Activated naive CD4-positive, alpha-beta T cell treated with anti-CD3 and anti-CD28 coated beads, Interleukin-2, amount 50 U/mL, for 24 hours (primary cell): ENCODE data around the gene MMRN1.

Source experiments
- H3K27ac Mint-ChIP-seq: one replicate; pipeline ENCODE4 v1.8.0; 2021; ENCODE audit warnings: mild to moderate bottlenecking, mixed read lengths
- H3K27me3 Mint-ChIP-seq: one replicate; pipeline ENCODE4 v1.8.0; 2021; ENCODE audit warnings: mixed read lengths
- H3K36me3 Mint-ChIP-seq: one replicate; pipeline ENCODE4 v1.8.0; 2021; ENCODE audit warnings: mixed read lengths
- H3K4me1 Mint-ChIP-seq: one replicate; pipeline ENCODE4 v1.8.0; 2021; ENCODE audit warnings: mixed read lengths
- H3K4me3 Mint-ChIP-seq: one replicate; pipeline ENCODE4 v1.8.0; 2021; ENCODE audit warnings: mild to moderate bottlenecking, mixed read lengths
- H3K9me3 Mint-ChIP-seq: one replicate; pipeline ENCODE4 v1.8.0; 2021; ENCODE audit warnings: mixed read lengths

MMRN1 gene

GRCh38 chr4:89952458-89952857 is 57.8 kb downstream of the MMRN1 start:
- H3K36me3 Mint-ChIP-seq: no peaks in the 10 kb centered on the region
- no peaks in the 10 kb centered on the region for H3K9me3 Mint-ChIP-seq
- no peaks in the 10 kb centered on the region for H3K4me1 Mint-ChIP-seq
- H3K4me3 Mint-ChIP-seq: no peak overlapping the region
- no peak overlapping the region for H3K27ac Mint-ChIP-seq
- H3K27me3 Mint-ChIP-seq: peaks cover 2% of the 10 kb centered on the region

- no peaks in the 10 kb centered on the region for H3K4me1 Mint-ChIP-seq
- no peaks in the 10 kb centered on the region for H3K36me3 Mint-ChIP-seq
- no peak overlapping the region for H3K4me3 Mint-ChIP-seq
- no peak overlapping the region for H3K27ac Mint-ChIP-seq
- H3K27me3 Mint-ChIP-seq: no peaks in the 10 kb centered on the region
- H3K9me3 Mint-ChIP-seq: no peaks in the 10 kb centered on the region
Measured at GRCh38 chr4:89954906-89955695, 60.4 kb downstream of the MMRN1 start.

DNA sequence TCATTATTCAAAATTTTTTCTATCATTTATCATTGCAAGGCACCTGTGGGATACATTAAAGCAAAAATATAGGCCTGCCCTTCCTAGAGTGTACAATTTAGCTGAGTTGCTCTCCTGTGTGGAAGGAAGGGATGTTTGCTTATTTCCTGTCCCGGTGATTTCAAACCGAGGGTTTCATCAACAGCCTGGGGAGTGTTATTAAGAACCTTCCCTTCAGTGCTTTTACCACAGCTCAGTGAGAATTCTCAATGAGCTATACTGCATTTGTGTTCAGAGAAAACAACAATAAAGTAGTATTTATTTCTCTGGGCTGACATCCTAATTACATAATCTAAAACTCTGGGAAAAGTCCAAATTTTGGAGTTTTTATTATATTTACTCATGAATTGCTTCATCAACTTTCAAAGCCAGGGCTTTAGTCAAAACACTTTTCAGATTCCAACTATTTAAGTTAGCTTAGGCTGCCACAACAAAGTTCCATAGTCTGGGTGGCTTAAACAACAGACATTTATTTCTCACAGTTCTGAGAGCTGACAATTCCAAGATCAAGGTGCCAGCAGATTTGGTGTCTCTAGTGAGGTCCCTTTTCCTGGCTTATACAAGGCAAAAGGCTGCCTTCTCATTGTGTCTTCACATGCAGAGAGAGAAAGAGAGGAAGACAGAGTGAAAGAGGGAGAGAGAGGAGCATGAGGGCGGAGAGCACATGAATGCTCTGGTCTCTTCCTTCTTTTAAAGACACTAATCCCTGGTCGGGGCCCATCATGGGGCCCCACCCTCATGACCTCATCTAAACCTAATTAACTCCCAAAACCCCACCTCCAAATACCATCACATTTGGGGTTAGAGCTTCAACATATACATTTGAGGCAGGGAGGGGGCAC is 62.6 kb downstream of the MMRN1 start:
- no peaks in the 10 kb centered on the region for H3K36me3 Mint-ChIP-seq
- H3K27me3 Mint-ChIP-seq: peaks cover 4% of the 10 kb centered on the region
- no peak overlapping the region for H3K4me3 Mint-ChIP-seq
- no peaks in the 10 kb centered on the region for H3K4me1 Mint-ChIP-seq
- no peaks in the 10 kb centered on the region for H3K9me3 Mint-ChIP-seq
- H3K27ac Mint-ChIP-seq: no peak overlapping the region

DNA sequence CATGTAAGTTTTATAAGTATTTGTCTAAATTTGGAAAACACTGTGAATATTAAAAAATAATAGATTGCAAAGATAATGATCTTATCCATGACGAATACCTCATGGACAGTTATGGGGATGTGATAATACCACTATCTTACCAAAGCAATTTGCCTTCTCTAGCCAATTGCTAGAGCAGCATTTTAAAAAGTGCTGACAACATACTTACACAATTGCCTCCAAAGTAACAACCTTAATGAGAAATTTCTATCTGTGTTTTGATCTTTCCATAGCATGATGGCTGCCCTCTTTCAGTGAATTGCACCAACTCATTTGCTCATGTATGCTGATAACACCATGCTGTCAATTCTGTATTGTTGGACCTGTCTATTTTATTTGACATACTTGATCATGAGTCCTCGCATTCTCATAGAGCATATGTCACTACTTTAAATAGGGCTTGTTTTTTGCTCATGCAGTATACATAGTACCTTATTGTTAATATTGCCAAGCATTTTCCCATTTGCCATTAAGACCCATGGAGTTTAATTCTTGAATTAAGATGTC is 87.2 kb downstream of the MMRN1 start:
- Mint-ChIP-seq H3K27me3 (no peaks in the 10 kb centered on the region), H3K4me3 (no peak overlapping the region), H3K27ac (no peak overlapping the region), H3K4me1 (no peaks in the 10 kb centered on the region), H3K36me3 (no peaks in the 10 kb centered on the region), H3K9me3 (peaks cover 7% of the 10 kb centered on the region)

- Mint-ChIP-seq H3K27ac (no peak overlapping the region), H3K4me3 (no peak overlapping the region), H3K4me1 (no peaks in the 10 kb centered on the region), H3K9me3 (peaks cover 7% of the 10 kb centered on the region), H3K36me3 (no peaks in the 10 kb centered on the region), H3K27me3 (peaks cover 4% of the 10 kb centered on the region)
Measured at GRCh38 chr4:89988268-89988667, 93.6 kb downstream of the MMRN1 start.

DNA sequence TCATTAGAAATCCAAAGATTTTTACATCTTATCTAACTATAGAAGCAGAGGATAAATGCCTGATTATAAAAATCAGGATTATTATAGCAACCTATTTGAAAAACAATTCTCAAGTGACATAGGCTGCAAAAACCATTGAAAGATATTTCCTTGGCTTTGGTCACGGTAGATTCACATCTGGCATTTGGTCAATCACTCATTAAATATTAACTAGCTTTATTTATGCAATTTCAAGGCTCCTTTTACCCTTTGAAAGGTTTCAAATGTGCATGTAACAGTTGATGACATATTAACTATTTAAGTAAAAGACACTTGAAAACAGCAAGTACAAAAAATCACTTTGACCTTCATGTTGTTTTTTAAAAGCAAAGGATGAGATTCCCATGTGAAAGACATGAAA is 98.1 kb downstream of the MMRN1 start:
- Mint-ChIP-seq H3K4me3 (no peak overlapping the region), H3K27me3 (peaks cover 6% of the 10 kb centered on the region), H3K9me3 (no peaks in the 10 kb centered on the region), H3K27ac (no peak overlapping the region), H3K4me1 (no peaks in the 10 kb centered on the region), H3K36me3 (no peaks in the 10 kb centered on the region)

DNA sequence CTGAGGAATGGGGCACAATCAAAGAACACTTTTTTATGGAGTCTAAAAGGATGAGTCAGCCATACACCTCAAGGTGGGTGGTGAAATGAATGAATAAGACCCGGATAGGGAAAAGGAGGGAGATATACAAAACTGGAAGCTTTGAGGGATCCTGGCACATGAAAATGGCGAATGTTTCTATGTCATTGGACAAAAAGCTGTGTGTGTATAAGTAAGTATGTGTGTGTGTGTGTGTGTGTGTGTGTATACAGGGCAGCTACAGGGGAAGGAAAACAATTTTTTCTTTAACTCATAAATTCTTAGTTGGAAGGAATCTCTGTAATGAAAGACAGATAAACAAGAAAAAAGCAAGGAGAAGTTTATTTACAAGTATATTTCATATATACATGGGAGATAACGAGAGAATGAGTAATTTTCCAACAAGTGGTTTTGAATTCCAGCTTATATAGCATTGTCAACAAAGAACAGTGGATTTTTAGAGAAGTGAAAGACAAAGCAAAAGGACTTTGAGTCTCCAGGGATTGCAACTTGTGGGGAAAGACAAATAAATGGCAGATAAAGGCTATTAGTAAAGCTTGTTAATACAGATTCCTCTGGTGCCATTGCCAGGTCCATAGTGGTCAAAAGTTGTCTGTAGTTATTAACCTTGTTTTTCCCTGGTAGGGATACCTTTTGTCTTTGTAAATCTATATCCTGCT is 99.7 kb downstream of the MMRN1 start:
- H3K36me3 Mint-ChIP-seq: no peaks in the 10 kb centered on the region
- no peak overlapping the region for H3K4me3 Mint-ChIP-seq
- H3K9me3 Mint-ChIP-seq: no peaks in the 10 kb centered on the region
- H3K4me1 Mint-ChIP-seq: no peaks in the 10 kb centered on the region
- no peak overlapping the region for H3K27ac Mint-ChIP-seq
- H3K27me3 Mint-ChIP-seq: peaks cover 10% of the 10 kb centered on the region

DNA sequence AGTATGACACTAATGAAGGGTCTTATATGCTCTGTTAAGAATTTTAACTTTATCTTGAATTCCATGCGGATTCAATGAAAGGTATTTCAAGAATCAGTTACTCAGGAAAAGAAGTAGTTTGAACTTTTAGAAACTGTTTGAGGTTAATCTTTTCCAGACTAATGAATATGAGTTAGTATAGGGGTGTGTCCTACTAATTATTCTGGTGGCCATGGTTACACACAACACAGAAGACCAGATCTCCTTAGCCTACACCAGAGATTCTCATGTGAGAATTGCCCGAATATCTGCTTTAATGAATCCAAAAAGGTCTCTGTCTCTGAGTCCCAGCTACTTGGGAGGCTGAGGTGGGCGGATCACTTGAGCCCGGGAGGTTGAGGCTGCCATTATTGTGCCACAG is 100.4 kb downstream of the MMRN1 start:
- Mint-ChIP-seq H3K9me3 (no peaks in the 10 kb centered on the region), H3K4me3 (no peak overlapping the region), H3K27me3 (peaks cover 10% of the 10 kb centered on the region), H3K27ac (no peak overlapping the region), H3K36me3 (no peaks in the 10 kb centered on the region), H3K4me1 (no peaks in the 10 kb centered on the region)

DNA sequence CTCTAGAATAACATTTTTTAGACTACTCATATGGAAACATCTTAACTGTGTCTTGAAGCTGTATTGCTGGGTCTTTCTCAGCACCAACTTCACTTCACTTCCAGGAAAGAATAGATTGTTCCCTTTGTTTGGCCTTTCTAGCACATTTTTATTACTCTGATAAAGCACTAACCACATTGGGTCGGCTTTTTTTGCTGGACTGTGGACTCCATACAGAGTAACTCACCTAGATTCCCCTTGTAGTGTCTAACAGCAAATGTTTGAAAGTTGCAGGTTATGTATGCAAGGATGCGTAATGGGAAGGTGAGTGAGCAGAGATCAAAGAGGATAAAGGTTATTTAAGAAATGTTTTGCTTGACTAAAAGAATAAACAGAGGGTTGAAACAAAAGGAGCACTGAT is 101.2 kb downstream of the MMRN1 start:
- Mint-ChIP-seq H3K9me3 (no peaks in the 10 kb centered on the region), H3K36me3 (no peaks in the 10 kb centered on the region), H3K4me3 (no peak overlapping the region), H3K4me1 (no peaks in the 10 kb centered on the region), H3K27me3 (peaks cover 10% of the 10 kb centered on the region), H3K27ac (no peak overlapping the region)

GRCh38 chr4:89997171-89997704 is 102.6 kb downstream of the MMRN1 start:
- H3K4me1 Mint-ChIP-seq: no peaks in the 10 kb centered on the region
- no peak overlapping the region for H3K27ac Mint-ChIP-seq
- H3K27me3 Mint-ChIP-seq: peaks cover 9% of the 10 kb centered on the region
- no peaks in the 10 kb centered on the region for H3K36me3 Mint-ChIP-seq
- H3K9me3 Mint-ChIP-seq: no peaks in the 10 kb centered on the region
- no peak overlapping the region for H3K4me3 Mint-ChIP-seq

- Mint-ChIP-seq H3K4me3 (no peak overlapping the region), H3K27me3 (peaks cover 12% of the 10 kb centered on the region), H3K36me3 (no peaks in the 10 kb centered on the region), H3K9me3 (no peaks in the 10 kb centered on the region), H3K4me1 (no peaks in the 10 kb centered on the region), H3K27ac (no peak overlapping the region)
Measured at GRCh38 chr4:89998469-89999011, 103.9 kb downstream of the MMRN1 start.

- Mint-ChIP-seq H3K4me3 (no peak overlapping the region), H3K27ac (no peak overlapping the region), H3K9me3 (no peaks in the 10 kb centered on the region), H3K27me3 (peaks cover 9% of the 10 kb centered on the region), H3K4me1 (no peaks in the 10 kb centered on the region), H3K36me3 (no peaks in the 10 kb centered on the region)
Measured at GRCh38 chr4:90001023-90001422, 106.4 kb downstream of the MMRN1 start.

GRCh38 chr4:90002441-90003062 is 107.9 kb downstream of the MMRN1 start:
- Mint-ChIP-seq H3K27ac (no peak overlapping the region), H3K27me3 (peaks cover 8% of the 10 kb centered on the region), H3K36me3 (no peaks in the 10 kb centered on the region)

More at GRCh38 chr4:90002441-90003062, 107.9 kb downstream of the MMRN1 start:
- no peak overlapping the region for H3K4me3 Mint-ChIP-seq
- H3K4me1 Mint-ChIP-seq: no peaks in the 10 kb centered on the region
- H3K9me3 Mint-ChIP-seq: no peaks in the 10 kb centered on the region
